ENCODE results near the gene ZNF552. TPM values are rescaled to one million over a fixed set of nuclear protein-coding genes. Genes with fewer than 3 reads are reported as not detected.

ZNF552 gene
- total and polyA plus RNA-seq, 2 of the 13 experiments (the other 11 are each of a cell fraction or from before 2014, with no cell fraction given), result 8.1 to 16.6 TPM

DNA sequence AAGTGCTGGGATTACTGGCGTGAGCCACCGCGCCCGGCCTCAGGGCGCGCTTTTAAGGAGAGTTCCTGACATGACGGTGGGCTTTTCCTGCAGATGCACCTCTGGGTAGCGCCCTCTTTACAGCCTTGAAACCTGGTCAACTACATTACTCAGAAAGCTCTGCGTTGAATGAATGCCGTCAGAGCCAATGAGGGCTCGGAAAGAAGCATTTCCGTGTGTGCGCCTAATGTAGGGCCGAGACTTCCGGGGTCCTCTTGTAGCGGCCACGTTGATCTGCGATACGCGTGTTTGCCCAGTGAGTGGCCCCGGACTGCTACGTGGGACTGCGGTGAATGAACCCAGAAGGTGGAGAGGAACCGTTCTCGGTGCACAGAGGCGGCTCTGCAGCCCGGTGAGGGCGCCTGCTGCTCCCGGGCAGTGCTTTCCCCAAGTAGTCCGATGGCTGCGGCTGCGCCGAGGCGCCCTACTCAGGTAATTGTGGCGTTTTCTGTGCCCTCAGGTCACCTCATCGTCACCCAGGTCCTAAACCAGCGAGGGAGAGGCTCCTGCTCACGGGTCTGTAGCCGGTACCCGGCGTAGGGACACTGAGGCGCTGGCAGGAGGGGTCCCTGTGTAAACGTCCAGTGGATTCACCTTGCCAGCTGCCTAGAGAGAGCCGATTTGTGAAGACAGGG, 4.9 kb upstream of the ZNF552 start (continued):
- TF ChIP-seq, protein P1, sequence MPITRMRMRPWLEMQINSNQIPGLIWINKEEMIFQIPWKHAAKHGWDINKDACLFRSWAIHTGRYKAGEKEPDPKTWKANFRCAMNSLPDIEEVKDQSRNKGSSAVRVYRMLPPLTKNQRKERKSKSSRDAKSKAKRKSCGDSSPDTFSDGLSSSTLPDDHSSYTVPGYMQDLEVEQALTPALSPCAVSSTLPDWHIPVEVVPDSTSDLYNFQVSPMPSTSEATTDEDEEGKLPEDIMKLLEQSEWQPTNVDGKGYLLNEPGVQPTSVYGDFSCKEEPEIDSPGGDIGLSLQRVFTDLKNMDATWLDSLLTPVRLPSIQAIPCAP (CRISPR knock-in tag; IDR thresholded peaks at IDR 0.05; ENCODE audit: low read depth), result no peak
- TF ChIP-seq ZFP36L2 (CRISPR knock-in tag; IDR thresholded peaks at IDR 0.05) (no peak), HIVEP1 (CRISPR knock-in tag; IDR thresholded peaks at IDR 0.05) (peak; percentile 66), ZNF572 (CRISPR knock-in tag; IDR thresholded peaks at IDR 0.05) (0 out of 2 replicates have a peak, but pooled peaks have one; percentile 15), EHMT2 (IDR thresholded peaks at IDR 0.05; ENCODE audit: borderline replicate concordance, low read depth, low read length) (no peak), TRIM24 (CRISPR knock-in tag; IDR thresholded peaks at IDR 0.05) (no peak), ZNF446 (CRISPR knock-in tag; IDR thresholded peaks at IDR 0.05) (no peak), ZNF552 (CRISPR knock-in tag; IDR thresholded peaks at IDR 0.05; ENCODE audit: borderline replicate concordance) (peak; percentile 64; the same call in 1 of the 2 replicates), CC2D1A (CRISPR knock-in tag; IDR thresholded peaks at IDR 0.05) (no peak), JUN (CRISPR knock-in tag; IDR thresholded peaks at IDR 0.05) (no peak), CEBPG (CRISPR knock-in tag; IDR thresholded peaks at IDR 0.05) (peak; percentile 15; the same call in 1 of the 2 replicates), ARID2 (CRISPR knock-in tag; IDR thresholded peaks at IDR 0.05; ENCODE audit: borderline replicate concordance) (no peak), IRX3 (CRISPR knock-in tag; IDR thresholded peaks at IDR 0.05; ENCODE audit: borderline replicate concordance, low read depth) (no peak)
- TF ChIP-seq, protein P2, sequence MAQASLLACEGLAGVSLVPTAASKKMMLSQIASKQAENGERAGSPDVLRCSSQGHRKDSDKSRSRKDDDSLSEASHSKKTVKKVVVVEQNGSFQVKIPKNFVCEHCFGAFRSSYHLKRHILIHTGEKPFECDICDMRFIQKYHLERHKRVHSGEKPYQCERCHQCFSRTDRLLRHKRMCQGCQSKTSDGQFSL (CRISPR knock-in tag; IDR thresholded peaks at IDR 0.05), result no peak
- TF ChIP-seq, protein P3, sequence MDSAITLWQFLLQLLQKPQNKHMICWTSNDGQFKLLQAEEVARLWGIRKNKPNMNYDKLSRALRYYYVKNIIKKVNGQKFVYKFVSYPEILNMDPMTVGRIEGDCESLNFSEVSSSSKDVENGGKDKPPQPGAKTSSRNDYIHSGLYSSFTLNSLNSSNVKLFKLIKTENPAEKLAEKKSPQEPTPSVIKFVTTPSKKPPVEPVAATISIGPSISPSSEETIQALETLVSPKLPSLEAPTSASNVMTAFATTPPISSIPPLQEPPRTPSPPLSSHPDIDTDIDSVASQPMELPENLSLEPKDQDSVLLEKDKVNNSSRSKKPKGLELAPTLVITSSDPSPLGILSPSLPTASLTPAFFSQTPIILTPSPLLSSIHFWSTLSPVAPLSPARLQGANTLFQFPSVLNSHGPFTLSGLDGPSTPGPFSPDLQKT (CRISPR knock-in tag; IDR thresholded peaks at IDR 0.05; ENCODE audit: borderline replicate concordance), result no peak
- TF ChIP-seq, protein P4, sequence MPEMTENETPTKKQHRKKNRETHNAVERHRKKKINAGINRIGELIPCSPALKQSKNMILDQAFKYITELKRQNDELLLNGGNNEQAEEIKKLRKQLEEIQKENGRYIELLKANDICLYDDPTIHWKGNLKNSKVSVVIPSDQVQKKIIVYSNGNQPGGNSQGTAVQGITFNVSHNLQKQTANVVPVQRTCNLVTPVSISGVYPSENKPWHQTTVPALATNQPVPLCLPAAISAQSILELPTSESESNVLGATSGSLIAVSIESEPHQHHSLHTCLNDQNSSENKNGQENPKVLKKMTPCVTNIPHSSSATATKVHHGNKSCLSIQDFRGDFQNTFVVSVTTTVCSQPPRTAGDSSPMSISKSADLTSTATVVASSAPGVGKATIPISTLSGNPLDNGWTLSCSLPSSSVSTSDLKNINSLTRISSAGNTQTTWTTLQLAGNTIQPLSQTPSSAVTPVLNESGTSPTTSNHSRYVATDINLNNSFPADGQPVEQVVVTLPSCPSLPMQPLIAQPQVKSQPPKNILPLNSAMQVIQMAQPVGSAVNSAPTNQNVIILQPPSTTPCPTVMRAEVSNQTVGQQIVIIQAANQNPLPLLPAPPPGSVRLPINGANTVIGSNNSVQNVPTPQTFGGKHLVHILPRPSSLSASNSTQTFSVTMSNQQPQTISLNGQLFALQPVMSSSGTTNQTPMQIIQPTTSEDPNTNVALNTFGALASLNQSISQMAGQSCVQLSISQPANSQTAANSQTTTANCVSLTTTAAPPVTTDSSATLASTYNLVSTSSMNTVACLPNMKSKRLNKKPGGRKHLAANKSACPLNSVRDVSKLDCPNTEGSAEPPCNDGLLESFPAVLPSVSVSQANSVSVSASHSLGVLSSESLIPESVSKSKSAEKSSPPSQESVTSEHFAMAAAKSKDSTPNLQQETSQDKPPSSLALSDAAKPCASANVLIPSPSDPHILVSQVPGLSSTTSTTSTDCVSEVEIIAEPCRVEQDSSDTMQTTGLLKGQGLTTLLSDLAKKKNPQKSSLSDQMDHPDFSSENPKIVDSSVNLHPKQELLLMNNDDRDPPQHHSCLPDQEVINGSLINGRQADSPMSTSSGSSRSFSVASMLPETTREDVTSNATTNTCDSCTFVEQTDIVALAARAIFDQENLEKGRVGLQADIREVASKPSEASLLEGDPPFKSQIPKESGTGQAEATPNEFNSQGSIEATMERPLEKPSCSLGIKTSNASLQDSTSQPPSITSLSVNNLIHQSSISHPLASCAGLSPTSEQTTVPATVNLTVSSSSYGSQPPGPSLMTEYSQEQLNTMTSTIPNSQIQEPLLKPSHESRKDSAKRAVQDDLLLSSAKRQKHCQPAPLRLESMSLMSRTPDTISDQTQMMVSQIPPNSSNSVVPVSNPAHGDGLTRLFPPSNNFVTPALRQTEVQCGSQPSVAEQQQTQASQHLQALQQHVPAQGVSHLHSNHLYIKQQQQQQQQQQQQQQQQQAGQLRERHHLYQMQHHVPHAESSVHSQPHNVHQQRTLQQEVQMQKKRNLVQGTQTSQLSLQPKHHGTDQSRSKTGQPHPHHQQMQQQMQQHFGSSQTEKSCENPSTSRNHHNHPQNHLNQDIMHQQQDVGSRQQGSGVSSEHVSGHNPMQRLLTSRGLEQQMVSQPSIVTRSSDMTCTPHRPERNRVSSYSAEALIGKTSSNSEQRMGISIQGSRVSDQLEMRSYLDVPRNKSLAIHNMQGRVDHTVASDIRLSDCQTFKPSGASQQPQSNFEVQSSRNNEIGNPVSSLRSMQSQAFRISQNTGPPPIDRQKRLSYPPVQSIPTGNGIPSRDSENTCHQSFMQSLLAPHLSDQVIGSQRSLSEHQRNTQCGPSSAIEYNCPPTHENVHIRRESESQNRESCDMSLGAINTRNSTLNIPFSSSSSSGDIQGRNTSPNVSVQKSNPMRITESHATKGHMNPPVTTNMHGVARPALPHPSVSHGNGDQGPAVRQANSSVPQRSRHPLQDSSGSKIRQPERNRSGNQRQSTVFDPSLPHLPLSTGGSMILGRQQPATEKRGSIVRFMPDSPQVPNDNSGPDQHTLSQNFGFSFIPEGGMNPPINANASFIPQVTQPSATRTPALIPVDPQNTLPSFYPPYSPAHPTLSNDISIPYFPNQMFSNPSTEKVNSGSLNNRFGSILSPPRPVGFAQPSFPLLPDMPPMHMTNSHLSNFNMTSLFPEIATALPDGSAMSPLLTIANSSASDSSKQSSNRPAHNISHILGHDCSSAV (CRISPR knock-in tag; IDR thresholded peaks at IDR 0.05; ENCODE audit: borderline replicate concordance), result no peak
- TF ChIP-seq, protein P5, sequence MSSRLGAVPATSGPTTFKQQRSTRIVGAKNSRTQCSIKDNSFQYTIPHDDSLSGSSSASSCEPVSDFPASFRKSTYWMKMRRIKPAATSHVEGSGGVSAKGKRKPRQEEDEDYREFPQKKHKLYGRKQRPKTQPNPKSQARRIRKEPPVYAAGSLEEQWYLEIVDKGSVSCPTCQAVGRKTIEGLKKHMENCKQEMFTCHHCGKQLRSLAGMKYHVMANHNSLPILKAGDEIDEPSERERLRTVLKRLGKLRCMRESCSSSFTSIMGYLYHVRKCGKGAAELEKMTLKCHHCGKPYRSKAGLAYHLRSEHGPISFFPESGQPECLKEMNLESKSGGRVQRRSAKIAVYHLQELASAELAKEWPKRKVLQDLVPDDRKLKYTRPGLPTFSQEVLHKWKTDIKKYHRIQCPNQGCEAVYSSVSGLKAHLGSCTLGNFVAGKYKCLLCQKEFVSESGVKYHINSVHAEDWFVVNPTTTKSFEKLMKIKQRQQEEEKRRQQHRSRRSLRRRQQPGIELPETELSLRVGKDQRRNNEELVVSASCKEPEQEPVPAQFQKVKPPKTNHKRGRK (CRISPR knock-in tag; IDR thresholded peaks at IDR 0.05), result no peak
